HepG2 (cell line): ENCODE results near the gene BCL2L2. TPM values are rescaled to one million over a fixed set of nuclear protein-coding genes. Genes with fewer than 3 reads are reported as not detected.

ENCODE experiments used
- CBFB ChIP-seq: sonication (generic); formaldehyde crosslinking; IDR thresholded peaks from 2 replicates; pipeline ENCODE4 v1.4.0; 2020; ENCODE audit warnings: missing genetic modification reagents
- HOXA7 ChIP-seq: sonication (generic); formaldehyde crosslinking; IDR thresholded peaks from 2 replicates; pipeline ENCODE4 v1.8.1; 2022; ENCODE audit warnings: mild to moderate bottlenecking, missing genetic modification reagents, moderate library complexity
- RARG ChIP-seq: sonication (generic); formaldehyde crosslinking; IDR thresholded peaks from 2 replicates; pipeline ENCODE4 v1.4.0; 2020; ENCODE audit warnings: low read depth, mild to moderate bottlenecking, missing genetic modification reagents
- ZNF225 ChIP-seq: sonication (generic); formaldehyde crosslinking; IDR thresholded peaks from 2 replicates; pipeline ENCODE4 v1.4.0; 2020; ENCODE audit warnings: mild to moderate bottlenecking, missing genetic modification reagents
- ZNF232 ChIP-seq: sonication (generic); formaldehyde crosslinking; IDR thresholded peaks from 2 replicates; pipeline ENCODE4 v1.4.0; 2020; ENCODE audit warnings: missing genetic modification reagents, borderline replicate concordance
- ZNF282 ChIP-seq: fragments of 450-650 bp; IDR thresholded peaks from 2 replicates; pipeline ENCODE4 v1.6.1; 2018; ENCODE audit not compliant: partially characterized antibody
- ZSCAN22 ChIP-seq: sonication (generic); formaldehyde crosslinking; IDR thresholded peaks from 2 replicates; pipeline ENCODE4 v1.4.0; 2020; ENCODE audit warnings: mild to moderate bottlenecking, missing genetic modification reagents
- polyA plus RNA-seq, 8 experiments: library from polyadenylated mRNA; depleted of rRNA in 3 of 8; stranded (reverse) in 7 of 8; unstranded in 1 of 8; fragments of >200 nt; fragmentation: Illumina TruSeq in 4 of 8; extraction: Trizol in 4 of 8; gene quantifications; 2 replicates each; pipeline versions ENCODE4 v1.2.1 to v1.2.3, GENCODE V29; 2011 to 2016; ENCODE audit warnings: low read depth in 4 of 8, missing spikeins in 1 of 8, mixed read lengths in 1 of 8; ENCODE audit not compliant: insufficient read depth in 1 of 8
- total RNA-seq, 5 experiments: library from RNA; depleted of rRNA; stranded (reverse); fragments of >200 nt; fragmentation: Illumina TruSeq; extraction: Trizol; gene quantifications; 2 replicates each; pipeline ENCODE4 v1.2.3, GENCODE V29; 2016; ENCODE audit warnings: low read depth in 1 of 5
- TF ChIP-seq, protein P1 (sequence below): sonication (generic); formaldehyde crosslinking; IDR thresholded peaks from 2 replicates; pipeline ENCODE4 v1.5.0; 2020; ENCODE audit warnings: missing genetic modification reagents
- TF ChIP-seq, protein P2 (sequence below): sonication (generic); formaldehyde crosslinking; IDR thresholded peaks from 2 replicates; pipeline ENCODE4 v1.8.1; 2023; ENCODE audit warnings: mild to moderate bottlenecking, inconsistent platforms, moderate library complexity, missing genetic modification reagents, borderline replicate concordance
- TF ChIP-seq, protein P3 (sequence below), 2 experiments: sonication (generic) in 1 of 2; formaldehyde crosslinking in 1 of 2; IDR thresholded peaks; 2 replicates each; pipeline versions ENCODE4 v1.4.0 to v1.6.1; 2016 to 2020; ENCODE audit warnings: borderline replicate concordance in 1 of 2, low read depth in 1 of 2, mild to moderate bottlenecking in 1 of 2, missing genetic modification reagents in 1 of 2
- TF ChIP-seq, protein P4 (sequence below): sonication (generic); formaldehyde crosslinking; IDR thresholded peaks from 2 replicates; pipeline ENCODE4 v1.4.0; 2020; ENCODE audit warnings: missing genetic modification reagents, borderline replicate concordance
- TF ChIP-seq, protein P5 (sequence below): sonication (generic); formaldehyde crosslinking; IDR thresholded peaks from 2 replicates; pipeline ENCODE4 v1.4.0; 2020; ENCODE audit warnings: missing genetic modification reagents, borderline replicate concordance

Gene BCL2L2
- total and polyA plus RNA-seq, 2 of the 13 experiments (the other 11 are each of a cell fraction or from before 2014, with no cell fraction given): 28.1 to 49.8 TPM

DNA sequence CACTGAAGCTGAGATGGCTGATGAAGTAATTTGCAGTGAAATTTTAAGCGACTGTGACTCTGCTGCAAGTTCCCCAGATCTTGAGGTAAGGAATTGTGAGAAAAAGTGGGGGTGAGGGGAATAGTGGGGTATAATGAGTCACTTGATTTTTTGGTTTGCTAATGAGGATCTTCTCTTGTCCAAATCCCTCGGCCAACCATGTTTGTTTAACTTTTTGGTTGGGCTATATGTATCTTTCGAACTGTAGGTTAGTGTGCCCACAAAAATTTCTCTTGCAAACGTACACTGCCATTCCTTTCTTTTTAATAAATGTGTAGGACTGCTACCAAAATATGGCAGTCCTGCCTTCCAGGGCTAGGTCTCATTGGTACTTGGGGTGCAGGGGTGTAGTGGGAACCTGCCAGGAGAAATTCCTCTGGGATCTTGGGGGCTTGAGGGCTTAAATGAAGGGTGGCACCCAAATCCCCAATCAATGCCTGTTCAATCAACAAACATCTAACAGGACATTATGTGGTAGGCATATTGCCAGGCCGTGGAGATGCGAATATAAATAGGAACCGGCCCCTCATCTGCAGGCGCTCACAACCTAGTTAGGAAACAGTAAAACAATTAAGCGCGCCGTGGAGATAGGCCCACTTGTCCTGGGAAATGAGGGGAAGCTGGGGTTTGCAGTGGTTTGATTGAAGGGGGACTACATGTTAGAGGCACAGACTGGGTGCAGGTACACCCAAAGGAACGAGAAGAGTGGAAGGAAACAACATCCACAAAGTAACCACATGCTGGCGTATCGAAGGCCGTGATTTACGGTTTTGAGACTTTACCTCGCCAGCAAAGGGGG lies 13.3 kb downstream of the BCL2L2 start (continued):
- TF ChIP-seq, protein P1, sequence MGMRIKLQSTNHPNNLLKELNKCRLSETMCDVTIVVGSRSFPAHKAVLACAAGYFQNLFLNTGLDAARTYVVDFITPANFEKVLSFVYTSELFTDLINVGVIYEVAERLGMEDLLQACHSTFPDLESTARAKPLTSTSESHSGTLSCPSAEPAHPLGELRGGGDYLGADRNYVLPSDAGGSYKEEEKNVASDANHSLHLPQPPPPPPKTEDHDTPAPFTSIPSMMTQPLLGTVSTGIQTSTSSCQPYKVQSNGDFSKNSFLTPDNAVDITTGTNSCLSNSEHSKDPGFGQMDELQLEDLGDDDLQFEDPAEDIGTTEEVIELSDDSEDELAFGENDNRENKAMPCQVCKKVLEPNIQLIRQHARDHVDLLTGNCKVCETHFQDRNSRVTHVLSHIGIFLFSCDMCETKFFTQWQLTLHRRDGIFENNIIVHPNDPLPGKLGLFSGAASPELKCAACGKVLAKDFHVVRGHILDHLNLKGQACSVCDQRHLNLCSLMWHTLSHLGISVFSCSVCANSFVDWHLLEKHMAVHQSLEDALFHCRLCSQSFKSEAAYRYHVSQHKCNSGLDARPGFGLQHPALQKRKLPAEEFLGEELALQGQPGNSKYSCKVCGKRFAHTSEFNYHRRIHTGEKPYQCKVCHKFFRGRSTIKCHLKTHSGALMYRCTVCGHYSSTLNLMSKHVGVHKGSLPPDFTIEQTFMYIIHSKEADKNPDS (CRISPR knock-in tag): no peak
- TF ChIP-seq HOXA7 (CRISPR knock-in tag) (0 out of 2 replicates have a peak, but pooled peaks have one; percentile 36), RARG (CRISPR knock-in tag) (no peak), ZSCAN22 (CRISPR knock-in tag) (peak; percentile 19; the same call in 1 of the 2 replicates), ZNF232 (CRISPR knock-in tag) (no peak), ZNF225 (CRISPR knock-in tag) (no peak), ZNF282 (no peak), CBFB (no peak)
- TF ChIP-seq, protein P2, sequence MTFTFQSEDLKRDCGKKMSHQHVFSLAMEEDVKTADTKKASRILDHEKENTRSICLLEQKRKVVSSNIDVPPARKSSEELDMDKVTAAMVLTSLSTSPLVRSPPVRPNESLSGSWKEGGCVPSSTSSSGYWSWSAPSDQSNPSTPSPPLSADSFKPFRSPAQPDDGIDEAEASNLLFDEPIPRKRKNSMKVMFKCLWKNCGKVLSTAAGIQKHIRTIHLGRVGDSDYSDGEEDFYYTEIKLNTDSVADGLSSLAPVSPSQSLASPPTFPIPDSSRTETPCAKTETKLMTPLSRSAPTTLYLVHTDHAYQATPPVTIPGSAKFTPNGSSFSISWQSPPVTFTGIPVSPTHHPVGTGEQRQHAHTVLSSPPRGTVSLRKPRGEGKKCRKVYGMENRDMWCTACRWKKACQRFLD (CRISPR knock-in tag): no peak
- TF ChIP-seq, protein P3, sequence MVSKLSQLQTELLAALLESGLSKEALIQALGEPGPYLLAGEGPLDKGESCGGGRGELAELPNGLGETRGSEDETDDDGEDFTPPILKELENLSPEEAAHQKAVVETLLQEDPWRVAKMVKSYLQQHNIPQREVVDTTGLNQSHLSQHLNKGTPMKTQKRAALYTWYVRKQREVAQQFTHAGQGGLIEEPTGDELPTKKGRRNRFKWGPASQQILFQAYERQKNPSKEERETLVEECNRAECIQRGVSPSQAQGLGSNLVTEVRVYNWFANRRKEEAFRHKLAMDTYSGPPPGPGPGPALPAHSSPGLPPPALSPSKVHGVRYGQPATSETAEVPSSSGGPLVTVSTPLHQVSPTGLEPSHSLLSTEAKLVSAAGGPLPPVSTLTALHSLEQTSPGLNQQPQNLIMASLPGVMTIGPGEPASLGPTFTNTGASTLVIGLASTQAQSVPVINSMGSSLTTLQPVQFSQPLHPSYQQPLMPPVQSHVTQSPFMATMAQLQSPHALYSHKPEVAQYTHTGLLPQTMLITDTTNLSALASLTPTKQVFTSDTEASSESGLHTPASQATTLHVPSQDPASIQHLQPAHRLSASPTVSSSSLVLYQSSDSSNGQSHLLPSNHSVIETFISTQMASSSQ (IDR thresholded peaks at IDR 0.05; ENCODE audit: low read depth): no peak
- TF ChIP-seq, protein P3 (CRISPR knock-in tag; IDR thresholded peaks at IDR 0.05; ENCODE audit: borderline replicate concordance): no peak
- TF ChIP-seq, protein P4, sequence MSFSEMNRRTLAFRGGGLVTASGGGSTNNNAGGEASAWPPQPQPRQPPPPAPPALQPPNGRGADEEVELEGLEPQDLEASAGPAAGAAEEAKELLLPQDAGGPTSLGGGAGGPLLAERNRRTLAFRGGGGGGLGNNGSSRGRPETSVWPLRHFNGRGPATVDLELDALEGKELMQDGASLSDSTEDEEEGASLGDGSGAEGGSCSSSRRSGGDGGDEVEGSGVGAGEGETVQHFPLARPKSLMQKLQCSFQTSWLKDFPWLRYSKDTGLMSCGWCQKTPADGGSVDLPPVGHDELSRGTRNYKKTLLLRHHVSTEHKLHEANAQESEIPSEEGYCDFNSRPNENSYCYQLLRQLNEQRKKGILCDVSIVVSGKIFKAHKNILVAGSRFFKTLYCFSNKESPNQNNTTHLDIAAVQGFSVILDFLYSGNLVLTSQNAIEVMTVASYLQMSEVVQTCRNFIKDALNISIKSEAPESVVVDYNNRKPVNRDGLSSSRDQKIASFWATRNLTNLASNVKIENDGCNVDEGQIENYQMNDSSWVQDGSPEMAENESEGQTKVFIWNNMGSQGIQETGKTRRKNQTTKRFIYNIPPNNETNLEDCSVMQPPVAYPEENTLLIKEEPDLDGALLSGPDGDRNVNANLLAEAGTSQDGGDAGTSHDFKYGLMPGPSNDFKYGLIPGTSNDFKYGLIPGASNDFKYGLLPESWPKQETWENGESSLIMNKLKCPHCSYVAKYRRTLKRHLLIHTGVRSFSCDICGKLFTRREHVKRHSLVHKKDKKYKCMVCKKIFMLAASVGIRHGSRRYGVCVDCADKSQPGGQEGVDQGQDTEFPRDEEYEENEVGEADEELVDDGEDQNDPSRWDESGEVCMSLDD (CRISPR knock-in tag): no peak
- TF ChIP-seq, protein P5, sequence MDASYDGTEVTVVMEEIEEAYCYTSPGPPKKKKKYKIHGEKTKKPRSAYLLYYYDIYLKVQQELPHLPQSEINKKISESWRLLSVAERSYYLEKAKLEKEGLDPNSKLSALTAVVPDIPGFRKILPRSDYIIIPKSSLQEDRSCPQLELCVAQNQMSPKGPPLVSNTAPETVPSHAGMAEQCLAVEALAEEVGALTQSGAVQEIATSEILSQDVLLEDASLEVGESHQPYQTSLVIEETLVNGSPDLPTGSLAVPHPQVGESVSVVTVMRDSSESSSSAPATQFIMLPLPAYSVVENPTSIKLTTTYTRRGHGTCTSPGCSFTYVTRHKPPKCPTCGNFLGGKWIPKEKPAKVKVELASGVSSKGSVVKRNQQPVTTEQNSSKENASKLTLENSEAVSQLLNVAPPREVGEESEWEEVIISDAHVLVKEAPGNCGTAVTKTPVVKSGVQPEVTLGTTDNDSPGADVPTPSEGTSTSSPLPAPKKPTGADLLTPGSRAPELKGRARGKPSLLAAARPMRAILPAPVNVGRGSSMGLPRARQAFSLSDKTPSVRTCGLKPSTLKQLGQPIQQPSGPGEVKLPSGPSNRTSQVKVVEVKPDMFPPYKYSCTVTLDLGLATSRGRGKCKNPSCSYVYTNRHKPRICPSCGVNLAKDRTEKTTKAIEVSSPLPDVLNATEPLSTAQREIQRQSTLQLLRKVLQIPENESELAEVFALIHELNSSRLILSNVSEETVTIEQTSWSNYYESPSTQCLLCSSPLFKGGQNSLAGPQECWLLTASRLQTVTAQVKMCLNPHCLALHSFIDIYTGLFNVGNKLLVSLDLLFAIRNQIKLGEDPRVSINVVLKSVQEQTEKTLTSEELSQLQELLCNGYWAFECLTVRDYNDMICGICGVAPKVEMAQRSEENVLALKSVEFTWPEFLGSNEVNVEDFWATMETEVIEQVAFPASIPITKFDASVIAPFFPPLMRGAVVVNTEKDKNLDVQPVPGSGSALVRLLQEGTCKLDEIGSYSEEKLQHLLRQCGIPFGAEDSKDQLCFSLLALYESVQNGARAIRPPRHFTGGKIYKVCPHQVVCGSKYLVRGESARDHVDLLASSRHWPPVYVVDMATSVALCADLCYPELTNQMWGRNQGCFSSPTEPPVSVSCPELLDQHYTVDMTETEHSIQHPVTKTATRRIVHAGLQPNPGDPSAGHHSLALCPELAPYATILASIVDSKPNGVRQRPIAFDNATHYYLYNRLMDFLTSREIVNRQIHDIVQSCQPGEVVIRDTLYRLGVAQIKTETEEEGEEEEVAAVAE: no peak
